NCI-H1436 (cell line): Measurements from ENCODE around the gene GNPTAB.
"Not testable (repeated sequence)": the region's sequence is repeated elsewhere in the genome, so short reads cannot be mapped to it uniquely, and the experiment has no call there.

ENCODE experiments used
- DNase-seq: peaks from one replicate; lab custom pipeline; 2025; lab: John Stamatoyannopoulos, UW

Gene GNPTAB

DNA sequence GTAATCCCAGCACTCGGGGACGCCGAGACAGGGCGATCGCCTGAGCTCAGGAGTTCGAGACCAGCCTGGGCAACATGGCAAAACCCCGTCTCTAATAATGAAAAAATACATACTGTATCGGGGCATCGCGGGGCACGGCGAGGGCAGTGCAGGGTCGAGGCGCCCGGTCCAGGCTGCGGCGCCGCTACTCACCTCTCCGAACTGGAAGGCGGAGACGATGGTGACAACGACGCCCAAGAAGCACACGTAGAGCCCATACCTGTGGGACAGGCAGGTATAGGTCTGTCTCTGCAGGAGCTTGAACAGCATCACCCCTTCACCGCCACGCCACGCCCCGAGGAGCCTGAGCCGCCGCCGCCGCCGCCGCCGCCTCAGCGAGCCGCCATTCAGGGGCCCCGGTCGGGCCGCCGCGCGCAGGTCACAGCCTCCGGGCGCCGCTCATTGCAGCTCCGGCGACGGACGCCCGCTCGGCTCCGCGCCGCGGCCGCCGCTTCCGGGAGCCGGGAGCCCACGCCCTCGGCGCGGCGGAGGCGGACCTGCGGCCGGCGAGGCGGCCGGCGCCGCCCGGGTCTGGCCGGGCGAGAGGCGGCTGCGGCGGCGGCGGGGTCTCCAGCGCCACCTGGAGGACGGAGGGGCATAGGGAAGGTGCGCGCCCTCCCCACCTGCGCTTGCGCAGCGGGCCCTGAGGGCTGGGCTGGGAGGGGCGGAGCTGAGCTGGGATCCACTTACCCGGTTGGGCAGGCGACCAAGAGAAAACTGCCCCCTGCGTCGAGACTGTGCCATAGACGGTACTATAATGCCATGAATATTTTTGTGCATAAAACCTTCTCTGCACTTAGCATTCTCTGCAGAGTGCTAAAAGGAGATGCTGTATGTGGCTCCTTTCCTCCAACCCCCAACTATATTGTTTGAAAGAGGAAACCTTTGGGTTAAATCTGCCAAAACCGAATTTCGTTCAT is at the start of gene GNPTAB:
TSS of gene GNPTAB (minus strand) at position 593 of the 959 bp plus-strand sequence. CDS start at position 309, 284 bp downstream.
- DNase-seq, result peak; percentile 90

- no peak for DNase-seq
These were observed 47.6 kb upstream of the GNPTAB start for GRCh38 chr12:101878243-101878821.

DNA sequence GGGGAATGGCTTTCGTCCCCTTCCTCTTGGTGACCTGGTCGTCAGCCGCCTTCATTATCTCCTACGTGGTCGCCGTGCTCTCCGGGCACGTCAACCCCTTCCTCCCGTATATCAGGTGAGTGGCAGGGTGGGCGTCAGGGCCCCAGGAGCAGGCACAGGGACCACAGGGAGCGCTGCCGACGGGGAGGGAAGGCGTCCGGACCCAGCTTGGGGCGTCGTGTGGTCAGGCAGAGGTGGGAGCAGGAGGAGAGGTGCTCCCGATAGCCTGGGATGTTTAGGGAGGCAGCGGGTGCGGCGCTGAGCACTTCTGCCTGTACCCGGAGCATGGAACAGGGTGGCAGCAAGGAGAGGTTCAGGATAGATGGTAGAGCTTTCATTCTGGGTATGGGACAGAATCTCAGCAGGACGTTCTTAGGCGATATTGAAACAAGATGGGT is 47.1 kb upstream of the GNPTAB start:
- DNase-seq, result no peak

- peak; percentile 57 for DNase-seq
These were observed 46.4 kb upstream of the GNPTAB start, which contains the start of gene DRAM1 for GRCh38 chr12:101876861-101877805. TSS of gene DRAM1 (plus strand) at chr12:101877580. CDS start at chr12:101877790, 210 bp downstream.

- no peak for DNase-seq
These were observed 45.6 kb upstream of the GNPTAB start for GRCh38 chr12:101876322-101876860.

DNA sequence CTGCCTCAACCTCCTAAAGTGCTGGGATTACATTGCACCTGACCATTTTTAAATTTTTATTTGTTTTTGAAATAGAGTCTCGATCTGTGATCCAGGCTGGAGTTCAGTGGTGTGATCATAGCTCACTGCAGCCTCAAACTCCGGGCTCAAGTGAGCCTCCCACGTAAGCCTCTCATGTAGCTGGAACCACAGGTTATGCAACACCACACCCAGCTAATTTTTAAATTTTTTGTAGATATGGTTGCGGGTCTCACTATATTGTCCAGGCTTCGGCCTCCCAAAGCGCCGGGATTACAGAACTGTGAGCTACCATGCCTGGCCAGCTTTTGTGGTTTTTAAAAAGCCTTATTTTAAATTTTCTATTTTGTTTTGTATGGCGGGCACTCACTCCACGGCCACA is 44.4 kb upstream of the GNPTAB start:
- DNase-seq, result no peak

- no peak for DNase-seq
These were observed 40.2 kb upstream of the GNPTAB start for GRCh38 chr12:101870925-101871324.

- not testable (repeated sequence) for DNase-seq
These were observed 36.9 kb upstream of the GNPTAB start for GRCh38 chr12:101867619-101868018.

GRCh38 chr12:101866615-101867373 is 36.0 kb upstream of the GNPTAB start:
- DNase-seq, result no peak

- no peak for DNase-seq
These were observed 33.2 kb upstream of the GNPTAB start for GRCh38 chr12:101863981-101864380.

DNA sequence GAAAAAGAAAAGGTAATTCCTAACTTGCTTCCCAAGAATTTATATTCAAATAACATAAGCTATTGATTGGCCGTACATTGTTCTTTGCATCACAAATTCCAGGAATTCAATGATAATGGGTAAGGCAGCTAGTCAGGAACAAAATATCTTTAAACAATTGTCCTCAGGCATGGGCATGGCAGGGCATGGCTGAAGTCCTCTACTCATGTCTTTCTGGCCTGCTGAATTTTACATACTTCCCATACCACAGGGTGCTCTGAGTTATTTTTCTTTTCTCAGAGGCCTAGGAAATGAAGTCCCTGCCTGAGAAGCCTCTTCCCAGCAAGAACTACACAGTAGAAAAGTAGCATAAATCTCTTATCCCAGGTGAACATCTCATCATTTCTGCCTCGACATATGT is 31.5 kb upstream of the GNPTAB start:
- DNase-seq, result no peak

DNA sequence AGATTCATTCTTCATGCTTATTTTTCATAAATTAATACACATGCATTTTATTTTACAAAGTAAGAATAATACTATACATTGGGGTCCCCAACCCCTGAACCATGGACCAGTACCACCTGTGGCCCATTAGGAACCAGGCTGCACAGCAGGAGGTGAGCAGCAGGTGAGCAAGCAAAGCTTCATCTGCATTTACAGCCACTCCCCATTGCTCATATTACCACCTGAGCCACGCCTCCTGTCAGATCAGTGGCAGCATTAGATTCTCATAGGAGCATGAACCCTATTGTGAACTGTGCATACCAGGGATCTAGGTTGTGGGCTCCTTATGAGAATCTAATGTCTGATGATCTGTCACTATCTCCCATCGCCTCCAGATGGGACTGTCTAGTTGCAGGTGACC is 30.9 kb upstream of the GNPTAB start:
- not testable (repeated sequence) for DNase-seq

DNA sequence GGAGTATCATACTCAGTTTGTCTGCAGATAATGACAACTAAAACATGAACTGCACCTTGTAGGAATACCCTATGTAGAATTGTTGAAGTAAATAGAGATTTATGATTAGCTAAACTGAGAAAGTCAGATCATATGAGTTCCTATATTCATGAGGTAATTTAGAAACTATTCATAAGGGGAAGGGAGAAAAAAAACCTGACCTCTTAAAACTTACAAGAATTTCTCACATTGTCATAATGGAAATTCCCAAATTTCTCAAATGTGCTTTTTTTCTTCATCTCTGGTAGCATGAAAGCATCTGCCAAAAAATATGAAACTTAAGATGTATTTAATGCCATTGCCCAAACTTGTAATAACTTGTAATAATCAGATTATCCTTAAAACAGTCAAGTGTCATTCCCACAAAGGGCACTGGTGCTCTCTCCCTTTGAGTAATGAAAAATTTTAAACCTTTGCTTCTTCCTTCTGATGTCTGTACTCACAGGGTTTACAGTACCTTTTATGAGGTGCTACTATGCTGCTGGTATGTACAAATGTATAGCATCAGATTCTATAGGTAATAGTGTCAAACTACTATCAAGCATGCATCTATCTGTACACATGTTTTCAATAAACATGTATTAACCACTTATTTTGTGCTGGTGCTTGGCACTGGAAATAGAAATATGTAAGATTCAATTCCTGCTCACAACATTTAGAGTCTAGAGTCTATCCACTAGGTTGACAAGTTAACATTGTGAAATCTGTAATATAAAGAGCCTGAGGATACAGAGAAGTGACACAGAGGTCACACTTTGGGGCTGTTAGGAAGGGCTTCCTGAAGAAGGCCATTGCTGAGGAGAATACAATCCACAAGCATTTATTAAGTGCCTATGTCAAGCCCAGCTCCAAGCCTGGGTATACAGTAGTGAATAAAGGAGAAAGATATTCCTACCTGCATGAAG is 29.2 kb upstream of the GNPTAB start:
- DNase-seq, result no peak

- DNase-seq, result no peak
These were observed 27.6 kb upstream of the GNPTAB start for GRCh38 chr12:101858361-101858760.

DNA sequence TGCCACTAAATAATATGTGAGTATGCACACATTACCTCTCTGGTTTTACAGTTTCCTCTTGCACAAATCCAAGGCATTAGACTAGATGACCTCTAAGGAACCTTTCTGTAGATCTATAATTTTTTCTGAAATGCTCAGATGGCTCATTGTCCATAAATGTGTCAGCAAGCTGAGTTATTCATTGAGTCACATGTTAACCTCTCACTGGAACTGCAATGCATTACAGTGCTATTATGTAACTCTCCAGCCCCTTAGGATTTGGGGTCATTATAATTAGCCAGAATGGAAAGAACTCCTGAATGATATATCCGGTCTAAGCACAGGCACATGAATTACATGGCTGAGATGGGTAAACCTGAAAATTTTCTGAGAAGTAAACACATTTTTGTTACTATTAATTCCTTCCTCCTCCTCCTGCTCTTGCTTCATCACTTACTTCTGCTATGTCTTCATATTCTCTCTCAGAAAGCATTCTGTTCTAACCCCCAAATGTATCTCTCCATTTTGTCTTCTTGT is 26.3 kb upstream of the GNPTAB start:
- no peak for DNase-seq

DNA sequence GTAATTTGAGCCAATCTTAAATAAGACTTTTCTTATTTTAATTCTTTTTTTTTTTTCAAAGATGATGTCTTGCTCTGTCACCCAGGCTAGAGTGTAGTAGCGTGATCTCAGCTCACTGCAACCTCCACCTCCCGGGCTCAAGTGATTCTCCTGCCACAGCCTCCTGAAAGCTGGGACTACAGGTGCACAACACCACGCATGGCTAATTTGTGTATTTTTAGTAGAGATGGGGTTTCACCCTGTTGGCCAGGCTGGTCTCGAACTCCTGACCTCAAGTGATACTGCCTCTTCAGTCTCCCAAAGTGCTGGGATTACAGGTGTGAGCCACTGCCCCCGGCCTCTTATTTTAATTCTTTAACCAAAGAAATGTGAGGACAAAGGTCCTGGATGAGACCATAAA is 25.9 kb upstream of the GNPTAB start:
- not testable (repeated sequence) for DNase-seq

DNA sequence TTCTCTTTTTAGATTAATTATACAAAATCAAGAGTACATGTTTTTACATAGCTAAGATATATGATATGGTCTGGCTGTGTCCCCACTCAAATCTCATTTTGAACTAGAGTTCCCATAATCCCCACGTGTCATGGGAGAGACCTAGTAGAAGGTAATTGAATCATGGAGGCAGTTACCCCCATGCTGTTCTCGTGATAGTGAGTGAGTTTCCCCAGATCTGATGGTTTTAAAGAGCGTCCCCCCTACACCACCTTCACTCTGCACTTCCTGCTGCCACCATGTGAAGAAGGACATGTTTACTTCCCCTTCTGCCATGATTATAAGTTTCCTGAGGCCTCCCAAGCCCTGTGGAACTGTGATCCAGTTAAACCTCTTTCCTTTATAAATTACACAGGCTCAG is 25.2 kb upstream of the GNPTAB start:
- DNase-seq, result no peak

DNA sequence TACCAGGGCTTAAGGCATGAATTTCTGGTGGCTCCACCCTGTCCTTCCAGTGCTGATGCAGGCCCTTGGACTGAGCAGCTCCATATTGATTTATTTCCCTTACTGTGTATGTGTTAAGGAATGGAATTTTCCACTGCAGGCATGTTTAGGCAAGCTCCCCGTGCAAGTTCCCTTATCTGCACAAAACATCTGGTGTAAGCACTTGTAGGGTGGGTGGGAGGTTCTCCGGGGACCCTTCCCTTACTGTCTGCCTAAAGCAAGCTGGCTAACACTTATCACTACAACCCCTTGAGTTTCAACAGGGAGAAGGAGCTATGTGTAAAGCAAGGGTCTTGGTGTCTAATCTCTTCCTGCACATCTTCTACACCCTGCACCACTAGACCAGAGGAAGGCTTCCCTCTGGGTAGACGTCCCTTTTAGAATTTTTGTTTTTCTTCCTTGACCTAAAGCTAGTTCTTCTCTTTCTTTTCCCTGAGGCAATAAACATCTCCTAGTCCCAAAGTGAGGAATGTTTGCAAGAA is 24.7 kb upstream of the GNPTAB start:
- DNase-seq, result no peak

GRCh38 chr12:101854747-101855146 is 24.0 kb upstream of the GNPTAB start:
- no peak for DNase-seq
